K562 (cell line): ENCODE measurements around the gene ZFPM1. TPM values are rescaled to one million over a fixed set of nuclear protein-coding genes. Genes with fewer than 3 reads are reported as not detected.

Experiments used
- ATF7 ChIP-seq: fragments of 450-650 bp; IDR thresholded peaks from 2 replicates; pipeline ENCODE4 v1.7.1; 2014; ENCODE audit warnings: mild to moderate bottlenecking, moderate library complexity
- BCLAF1 ChIP-seq, 2 experiments: fragments of 450-650 bp in 1 of 2; IDR thresholded peaks; 2 replicates each; pipeline ENCODE4 v1.6.1; 2011 to 2017; ENCODE audit warnings: low read depth in 2 of 2, antibody characterized with exemption in 1 of 2, borderline replicate concordance in 1 of 2, low read length in 1 of 2, mild to moderate bottlenecking in 1 of 2, mixed read lengths in 1 of 2; ENCODE audit not compliant: control insufficient read depth in 1 of 2
- BDP1 ChIP-seq: IDR thresholded peaks from 3 replicates; pipeline ENCODE4 v1.6.1; 2011; ENCODE audit not compliant: insufficient read length, insufficient read depth
- CEBPZ ChIP-seq: fragments of 150-350 bp; IDR thresholded peaks from 2 replicates; pipeline ENCODE4 v1.6.1; 2014; ENCODE audit warnings: low read depth, mild to moderate bottlenecking, low read length, borderline replicate concordance
- CGGBP1 ChIP-seq: fragments of 250-450 bp; sonication (Bioruptor Pico); IDR thresholded peaks from 2 replicates; pipeline ENCODE4 v1.9.0; 2021; ENCODE audit warnings: mild to moderate bottlenecking
- GABPA ChIP-seq: fragments of 200-800 bp; sonication (Bioruptor generic); conservative IDR thresholded peaks from 2 replicates; pipeline ENCODE4 v1.6.1; 2016; ENCODE audit warnings: low read depth, missing genetic modification characterization, missing compliant biosample characterization
- HOMEZ ChIP-seq: fragments of 250-450 bp; sonication (Bioruptor Pico); IDR thresholded peaks from 2 replicates; pipeline ENCODE4 v1.4.0; 2020; ENCODE audit warnings: mild to moderate bottlenecking, moderate library complexity
- NFE2L1 ChIP-seq: fragments of 450-650 bp; IDR thresholded peaks from 2 replicates; pipeline ENCODE4 v1.6.1; 2016; ENCODE audit warnings: missing genetic modification characterization, low read depth, mild to moderate bottlenecking, missing compliant biosample characterization, moderate library complexity, borderline replicate concordance
- PHB2 ChIP-seq: fragments of 450-650 bp; IDR thresholded peaks from 2 replicates; pipeline ENCODE4 v1.6.1; 2017; ENCODE audit warnings: low read depth
- RB1 ChIP-seq: fragments of 450-650 bp; IDR thresholded peaks from 2 replicates; pipeline ENCODE4 v1.6.1; 2017; ENCODE audit warnings: low read depth, mild to moderate bottlenecking
- RFX1 ChIP-seq: fragments of 450-650 bp; IDR thresholded peaks from 2 replicates; pipeline ENCODE4 v1.6.1; 2016; ENCODE audit warnings: mild to moderate bottlenecking, moderate library complexity
- SETDB1 ChIP-seq: IDR thresholded peaks from one replicate; pipeline ENCODE4 v1.6.1; 2012; ENCODE audit warnings: low read length, control low read depth, inconsistent platforms
- TCF3 ChIP-seq: sonication (generic); formaldehyde crosslinking; IDR thresholded peaks from 2 replicates; pipeline ENCODE4 v1.4.0; 2020; ENCODE audit warnings: mild to moderate bottlenecking, missing genetic modification reagents
- TCF7L2 ChIP-seq: fragments of 150-350 bp; IDR thresholded peaks from 2 replicates; pipeline ENCODE4 v1.6.1; 2016; ENCODE audit warnings: low read depth, mild to moderate bottlenecking, low read length, moderate library complexity
- TSC22D4 ChIP-seq: fragments of 450-650 bp; IDR thresholded peaks from 2 replicates; pipeline ENCODE4 v1.6.1; 2016; ENCODE audit warnings: missing genetic modification characterization, missing biosample characterization, control low read depth
- ZC3H4 ChIP-seq: sonication (generic); formaldehyde crosslinking; IDR thresholded peaks from 2 replicates; pipeline ENCODE4 v1.9.0; 2021; ENCODE audit warnings: missing genetic modification reagents, borderline replicate concordance
- ZNF165 ChIP-seq: fragments of 250-450 bp; sonication (Bioruptor Pico); IDR thresholded peaks from 2 replicates; pipeline ENCODE4 v1.4.0; 2020; ENCODE audit warnings: borderline replicate concordance
- ZNF175 ChIP-seq: fragments of 200-800 bp; sonication (Bioruptor generic); IDR thresholded peaks from 2 replicates; pipeline ENCODE4 v1.6.1; 2016; ENCODE audit warnings: low read depth, mild to moderate bottlenecking, missing genetic modification characterization, missing compliant biosample characterization
- ZNF263 ChIP-seq: sonication (generic); formaldehyde crosslinking; IDR thresholded peaks from 2 replicates; pipeline ENCODE4 v1.8.0; 2022; ENCODE audit warnings: mild to moderate bottlenecking, missing genetic modification reagents, borderline replicate concordance
- ZNF644 ChIP-seq: fragments of 200-800 bp; sonication (Bioruptor generic); IDR thresholded peaks from 2 replicates; pipeline ENCODE4 v1.6.1; 2016; ENCODE audit warnings: low read depth, missing genetic modification characterization, missing compliant biosample characterization
- polyA plus RNA-seq, 8 experiments: library from polyadenylated mRNA; depleted of rRNA in 4 of 8; stranded (reverse) in 5 of 8; unstranded in 3 of 8; fragments of >200 nt; fragmentation: Nextera tagmentation in 2 of 8; fragmentation: Illumina TruSeq in 1 of 8; extraction: Ambion mirVana in 2 of 8; extraction: Trizol in 1 of 8; gene quantifications; 2 replicates each; pipeline versions ENCODE4 v1.2.1 to v1.2.3, GENCODE V29; 2011 to 2014; ENCODE audit warnings: inconsistent platforms in 1 of 8, missing spikeins in 1 of 8
- total RNA-seq, 7 experiments: library from RNA; depleted of rRNA in 6 of 7; stranded (reverse); fragments of >200 nt in 6 of 7; fragmentation: Illumina TruSeq in 2 of 7; extraction: Trizol in 2 of 7; gene quantifications; 2 replicates each; pipeline versions ENCODE4 v1.2.1 to v1.2.3, GENCODE V29; 2011 to 2021; ENCODE audit warnings: low replicate concordance in 1 of 7

ZFPM1 gene
- total and polyA plus RNA-seq, 9 of the 15 experiments (the other 6 are each of a cell fraction or from before 2014, with no cell fraction given) = 0.03 to 35.9 (median 1.4) TPM

GRCh38 chr16:88569985-88570690 lies 117.1 kb downstream of the ZFPM1 start, which contains the start of gene ZC3H18 (continued):
- no peak for TF ChIP-seq BCLAF1 (IDR thresholded peaks at IDR 0.05; ENCODE audit: borderline replicate concordance in 1 of 2, control insufficient read depth in 1 of 2, low read depth in 2 of 2, low read length in 1 of 2)
- no peak for TF ChIP-seq PHB2
- 0 out of 2 replicates have a peak, but pooled peaks have one; percentile 62 for TF ChIP-seq ZNF263
- TF ChIP-seq CEBPZ = no peak
- peak; percentile 33 for TF ChIP-seq TCF3 (CRISPR knock-in tag)
- TF ChIP-seq RFX1 = no peak
- 0 out of 2 replicates have a peak, but pooled peaks have one; percentile 68 for TF ChIP-seq CGGBP1
- TF ChIP-seq HOMEZ (CRISPR knock-in tag) = no peak
- TF ChIP-seq ZNF644 (tag) = no peak
- TF ChIP-seq ZC3H4 (CRISPR knock-in tag) = no peak
- TF ChIP-seq BDP1 = no peak
- TF ChIP-seq ATF7 = peak; percentile 85
- TF ChIP-seq TCF7L2 = no peak
- peak; percentile 97 for TF ChIP-seq RB1
- TF ChIP-seq GABPA (tag) = peak; percentile 96
- TF ChIP-seq NFE2L1 (tag) = no peak
- TF ChIP-seq ZNF165 (CRISPR knock-in tag) = no peak
- TF ChIP-seq ZNF175 (CRISPR knock-in tag) = no peak
- TF ChIP-seq SETDB1 = peak; percentile 75
- TF ChIP-seq TSC22D4 (tag) = no peak
